OCI-LY3 (cell line): ENCODE data around the gene ESRP2.

Source experiments
- EZH2phosphoT487 ChIP-seq: fragments of 200-600 bp; shearing (Covaris generic); IDR thresholded peaks from 2 replicates; pipeline ENCODE4 v1.6.1; 2018; ENCODE audit warnings: antibody characterized with exemption, mixed run types, low read depth
- TF ChIP-seq, protein P1 (sequence below): fragments of 200-600, 300-600 bp; sonication (generic); IDR thresholded peaks from 2 replicates; pipeline ENCODE4 v1.5.1; 2014; ENCODE audit warnings: antibody characterized with exemption, low read length, low read depth

DNA sequence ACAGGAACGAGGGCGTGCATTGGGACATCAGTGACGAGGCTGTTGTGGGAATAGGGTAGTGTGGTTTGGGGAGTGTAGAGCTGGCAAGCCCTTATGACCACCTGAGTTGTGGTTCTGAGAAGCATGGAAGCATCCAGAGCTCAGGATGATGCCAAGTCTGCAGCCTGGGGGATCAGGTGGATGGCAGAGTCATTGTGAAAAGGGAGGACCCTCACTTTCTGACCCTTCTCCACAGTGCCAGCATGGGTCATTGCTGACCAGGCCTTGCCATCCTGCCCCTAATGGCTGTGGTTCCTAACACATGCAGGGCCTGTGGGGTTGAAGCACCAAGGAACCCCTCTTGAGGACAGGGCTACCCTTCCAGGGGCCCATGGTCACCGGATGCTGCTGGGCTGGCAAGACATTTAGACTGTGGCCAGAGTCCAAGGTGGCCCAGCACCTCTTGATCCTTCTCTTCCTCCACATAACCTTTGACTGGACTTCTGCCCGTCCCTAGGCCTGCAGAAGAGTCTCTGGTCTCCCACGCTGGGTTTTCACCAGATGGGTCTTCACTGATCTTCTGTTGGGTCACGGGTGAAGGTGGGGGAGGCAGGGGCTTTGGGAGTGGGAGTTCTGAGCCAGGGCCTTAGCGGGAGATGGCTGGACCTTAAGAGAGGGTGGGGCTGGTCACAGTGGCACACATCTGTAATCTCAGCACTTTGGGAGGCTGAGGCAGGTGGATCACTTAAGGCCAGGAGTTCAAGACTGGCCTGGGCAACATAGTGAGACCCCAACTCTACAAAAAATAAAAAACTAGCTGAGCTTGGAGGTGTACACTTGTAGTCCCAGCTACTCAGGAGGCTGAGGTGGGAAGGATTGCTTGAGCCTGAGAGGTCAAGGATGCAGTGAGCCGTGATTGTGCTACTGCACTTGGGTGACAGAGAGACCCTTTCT, 7.3 kb upstream of the ESRP2 start:
- TF ChIP-seq, protein P1, sequence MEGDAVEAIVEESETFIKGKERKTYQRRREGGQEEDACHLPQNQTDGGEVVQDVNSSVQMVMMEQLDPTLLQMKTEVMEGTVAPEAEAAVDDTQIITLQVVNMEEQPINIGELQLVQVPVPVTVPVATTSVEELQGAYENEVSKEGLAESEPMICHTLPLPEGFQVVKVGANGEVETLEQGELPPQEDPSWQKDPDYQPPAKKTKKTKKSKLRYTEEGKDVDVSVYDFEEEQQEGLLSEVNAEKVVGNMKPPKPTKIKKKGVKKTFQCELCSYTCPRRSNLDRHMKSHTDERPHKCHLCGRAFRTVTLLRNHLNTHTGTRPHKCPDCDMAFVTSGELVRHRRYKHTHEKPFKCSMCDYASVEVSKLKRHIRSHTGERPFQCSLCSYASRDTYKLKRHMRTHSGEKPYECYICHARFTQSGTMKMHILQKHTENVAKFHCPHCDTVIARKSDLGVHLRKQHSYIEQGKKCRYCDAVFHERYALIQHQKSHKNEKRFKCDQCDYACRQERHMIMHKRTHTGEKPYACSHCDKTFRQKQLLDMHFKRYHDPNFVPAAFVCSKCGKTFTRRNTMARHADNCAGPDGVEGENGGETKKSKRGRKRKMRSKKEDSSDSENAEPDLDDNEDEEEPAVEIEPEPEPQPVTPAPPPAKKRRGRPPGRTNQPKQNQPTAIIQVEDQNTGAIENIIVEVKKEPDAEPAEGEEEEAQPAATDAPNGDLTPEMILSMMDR: no peak
- TF ChIP-seq EZH2phosphoT487: no peak
